GM20431 (cell line): Measurements from ENCODE around the gene TSPAN3.

Experiments used
- in situ Hi-C: fragments of 300-500 bp; cut with MseI, MboI; formaldehyde crosslinking; loops from one replicate; pipeline ENCODE4 v1.15.0; 2020; ENCODE audit warnings: low sequenced_read_pairs; ENCODE audit not compliant: unreplicated experiment

The TSPAN3 gene

DNA sequence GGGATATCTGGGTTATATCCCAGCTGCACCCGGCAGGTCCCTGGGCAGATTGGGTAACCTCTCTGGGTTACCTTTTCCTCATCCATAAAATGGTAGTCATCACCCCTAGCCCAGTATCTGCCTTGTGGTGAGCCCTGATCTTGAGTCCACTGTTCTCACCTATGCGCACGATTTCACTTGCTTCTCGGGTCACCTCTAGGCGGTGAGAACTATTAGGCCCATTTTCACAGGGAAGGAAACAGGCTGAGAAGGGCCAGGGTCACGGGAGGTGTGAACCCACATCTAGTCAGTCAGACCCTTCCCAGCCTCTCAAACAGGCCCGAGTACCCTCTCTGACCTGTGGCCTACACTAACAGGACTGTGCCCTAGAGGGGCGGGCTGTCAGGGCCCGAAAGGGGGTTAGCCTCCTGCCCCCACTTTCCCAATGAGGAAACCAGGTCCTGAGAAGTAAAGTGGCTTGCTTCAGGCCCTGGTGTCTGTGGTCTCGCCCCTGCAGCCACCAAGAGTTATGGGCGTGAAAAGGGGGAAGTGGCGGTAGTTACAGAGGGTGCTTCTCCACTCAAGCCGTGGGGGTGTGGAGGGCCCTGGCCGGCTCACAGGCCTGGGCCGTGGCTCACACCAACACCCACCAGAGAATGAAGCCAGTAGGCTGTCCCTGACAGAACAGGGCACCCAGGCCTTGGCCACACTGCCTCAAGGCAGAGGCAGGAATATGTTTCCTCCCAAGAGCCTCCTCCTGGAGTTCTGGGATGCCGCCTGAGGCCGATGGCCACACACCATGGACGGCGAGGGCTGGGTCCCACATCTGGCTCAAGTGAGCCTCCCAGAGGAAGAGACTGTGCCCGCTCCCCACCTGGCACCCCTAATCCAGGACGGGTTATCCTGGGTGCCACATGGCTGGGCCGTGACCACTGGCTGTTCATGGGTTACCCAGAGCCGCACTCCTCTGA, 56.5 kb downstream of the TSPAN3 start:
- in situ Hi-C loops = no loop called here

DNA sequence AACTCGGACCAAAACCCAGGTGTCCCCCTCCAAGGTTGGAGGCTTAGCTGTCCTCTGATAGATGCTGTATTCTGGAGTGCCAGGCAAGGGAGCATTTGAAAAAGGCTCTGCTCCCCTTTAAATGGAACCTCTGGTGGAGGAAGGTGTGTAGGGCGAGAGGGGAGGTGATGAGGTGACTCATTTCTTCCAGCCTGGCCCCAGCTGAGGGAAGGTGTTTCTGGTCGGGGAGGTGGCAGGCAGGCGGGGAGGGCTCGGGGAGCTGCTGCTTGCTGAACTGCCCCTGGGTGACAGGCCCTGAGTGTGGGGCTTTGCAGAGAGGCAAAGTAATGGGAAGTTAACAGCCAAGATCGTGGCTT, 57.2 kb downstream of the TSPAN3 start:
- in situ Hi-C loops = no loop called here

DNA sequence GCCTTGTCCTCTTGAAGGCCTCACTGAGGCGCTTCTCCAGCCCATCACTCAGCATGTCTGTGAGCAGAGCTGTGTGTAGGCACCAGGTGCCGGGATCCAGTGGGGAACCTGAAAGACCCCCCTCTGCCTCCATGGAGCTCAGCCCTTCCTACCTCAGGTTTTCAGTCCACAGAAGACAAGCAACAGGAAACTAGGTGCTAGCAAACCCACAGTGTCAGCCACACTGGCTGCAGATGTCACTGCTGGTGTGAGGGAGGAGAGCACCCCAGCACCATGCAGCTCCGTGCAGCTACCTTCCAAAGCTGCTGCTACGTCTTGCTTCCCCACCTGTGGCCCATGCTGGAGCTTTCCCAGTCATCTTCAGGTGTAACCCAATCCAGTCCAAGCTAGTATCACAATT, 58.0 kb downstream of the TSPAN3 start:
- in situ Hi-C loops = no loop called here

DNA sequence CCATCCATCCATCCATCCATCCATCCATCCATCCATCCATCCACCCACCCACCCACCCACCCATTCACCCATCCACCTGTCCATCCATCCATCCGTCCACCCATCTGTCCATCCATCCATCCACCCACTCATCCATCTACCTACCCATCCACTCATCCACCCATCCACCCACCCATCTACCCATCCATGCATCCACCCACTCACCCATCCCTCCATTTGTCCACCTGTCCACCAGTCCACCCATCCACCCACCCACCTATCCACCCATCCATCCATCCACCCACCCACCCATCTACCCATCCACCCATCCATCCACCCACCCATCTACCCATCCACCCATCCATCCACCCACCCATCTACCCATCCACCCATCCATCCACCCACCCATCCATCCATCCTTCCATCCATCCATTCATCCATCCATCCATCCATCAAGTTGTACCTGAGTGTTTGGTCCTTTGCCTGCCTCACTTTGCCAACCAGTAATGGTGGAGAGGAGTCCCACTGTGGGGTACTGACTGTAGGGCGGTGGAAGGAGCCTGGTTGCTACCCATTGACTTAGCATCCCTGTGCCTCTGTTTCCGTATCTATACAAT, 58.7 kb downstream of the TSPAN3 start:
- in situ Hi-C loops = no loop called here

DNA sequence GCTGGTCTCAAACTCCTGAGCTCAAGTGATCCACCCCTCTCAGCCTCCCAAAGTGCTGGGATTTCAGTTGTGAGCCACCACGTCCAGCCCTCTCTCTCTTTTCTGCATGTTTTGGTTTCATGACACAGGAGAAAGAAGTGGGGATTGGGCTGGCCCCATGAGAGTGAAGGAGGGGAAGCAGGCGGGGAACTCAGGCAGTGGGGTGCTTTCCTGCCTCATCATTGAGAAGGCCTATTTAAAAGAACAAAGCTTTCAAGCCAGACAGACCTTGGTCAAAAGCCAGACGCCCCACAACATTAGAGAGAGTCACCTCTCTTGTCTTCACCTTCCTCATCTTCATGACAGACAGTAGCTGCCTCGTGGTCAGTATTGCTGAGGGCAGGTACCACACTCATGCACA, 60.1 kb downstream of the TSPAN3 start:
- in situ Hi-C loops = no loop called here

DNA sequence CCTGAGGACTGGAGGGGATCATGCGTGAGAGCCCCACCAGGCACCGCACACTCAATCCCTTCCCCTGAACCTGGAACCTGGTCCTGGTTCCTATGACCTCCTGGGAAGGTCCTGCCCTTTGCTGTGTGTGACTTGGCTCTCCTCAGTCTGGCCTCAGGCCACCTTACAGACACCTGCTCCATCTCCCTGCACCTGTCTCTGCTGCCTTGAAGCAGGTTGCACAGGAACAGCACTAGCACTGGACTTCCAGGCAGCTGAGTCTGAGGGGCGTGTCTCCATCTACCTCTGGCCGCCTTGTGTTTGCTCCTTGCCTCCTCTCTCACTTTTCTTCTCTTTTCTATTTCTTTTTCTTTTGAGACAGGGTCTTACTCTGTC, 60.6 kb downstream of the TSPAN3 start:
- in situ Hi-C loops = no loop called here

DNA sequence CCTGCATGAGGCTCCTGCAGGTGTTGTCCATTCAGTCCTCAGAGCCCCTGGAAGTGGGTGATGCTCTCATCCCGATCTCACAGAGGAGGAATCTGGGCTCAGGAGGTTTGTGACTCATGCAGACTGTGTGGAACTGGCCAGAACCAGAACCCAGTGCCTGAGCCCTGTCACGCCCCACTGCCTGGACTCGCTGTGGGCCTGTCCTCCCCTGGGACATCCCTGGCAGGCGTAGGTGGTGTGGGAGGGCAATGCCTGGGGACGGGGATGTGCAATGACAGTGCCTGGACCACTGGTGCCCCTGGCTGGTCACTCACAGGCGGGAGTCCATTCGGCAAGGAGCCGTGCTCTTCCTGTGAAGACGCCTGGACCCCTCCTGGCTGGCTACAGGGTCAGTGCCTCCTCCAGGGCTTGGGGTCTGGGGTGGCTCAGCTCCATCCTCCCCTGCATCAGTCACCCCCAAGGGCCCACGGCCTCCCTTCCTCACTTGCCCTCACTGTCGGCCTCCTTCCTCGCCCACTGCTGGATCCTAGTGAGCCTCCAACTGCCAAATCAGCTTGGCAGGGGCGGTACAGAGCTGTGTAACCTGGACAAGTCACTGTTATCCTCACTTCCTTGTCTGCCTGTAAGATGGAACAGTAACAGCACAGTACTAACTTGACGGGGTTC, 61.1 kb downstream of the TSPAN3 start:
- in situ Hi-C loops = no loop called here

DNA sequence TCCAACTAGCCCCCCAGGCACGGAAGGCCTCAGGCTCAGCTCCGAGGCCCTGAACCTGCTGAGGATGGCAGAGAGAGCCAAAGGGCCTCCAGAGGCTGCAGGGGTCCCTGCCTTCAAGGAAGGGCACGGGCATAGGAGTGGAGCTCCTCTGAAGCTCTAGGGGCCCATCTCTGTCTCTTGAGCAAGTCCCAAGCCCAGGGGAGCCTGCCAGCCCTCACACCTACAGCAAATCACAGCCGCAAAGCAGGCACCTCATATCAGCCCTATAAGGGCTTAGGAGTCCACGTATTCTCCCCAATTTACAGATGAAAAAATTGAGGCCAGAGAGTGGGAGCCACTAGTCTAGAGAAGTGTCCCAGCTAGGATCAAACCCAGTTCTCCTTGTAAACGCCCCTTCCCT, 61.7 kb downstream of the TSPAN3 start:
- in situ Hi-C loops = no loop called here

DNA sequence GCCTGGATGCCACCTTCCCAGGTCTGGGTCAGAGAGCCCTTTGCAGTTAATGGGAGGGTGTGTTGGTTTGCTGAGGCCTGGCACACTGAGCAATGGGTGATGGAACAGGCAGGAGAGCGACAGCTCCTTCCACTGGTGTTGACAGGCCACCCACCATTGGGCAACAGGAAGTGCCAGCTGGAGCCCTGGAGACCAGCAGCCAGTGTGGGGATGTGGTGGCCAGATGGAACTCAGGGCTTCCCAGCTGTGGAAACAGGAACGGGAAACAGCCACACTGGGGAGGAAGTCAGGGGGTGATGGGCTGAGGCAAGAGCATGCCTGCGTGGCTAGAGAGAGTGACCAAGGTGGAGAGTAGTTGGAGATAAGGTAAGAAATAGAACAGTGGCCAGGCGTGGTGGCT, 66.7 kb downstream of the TSPAN3 start:
- in situ Hi-C loops = no loop called here

DNA sequence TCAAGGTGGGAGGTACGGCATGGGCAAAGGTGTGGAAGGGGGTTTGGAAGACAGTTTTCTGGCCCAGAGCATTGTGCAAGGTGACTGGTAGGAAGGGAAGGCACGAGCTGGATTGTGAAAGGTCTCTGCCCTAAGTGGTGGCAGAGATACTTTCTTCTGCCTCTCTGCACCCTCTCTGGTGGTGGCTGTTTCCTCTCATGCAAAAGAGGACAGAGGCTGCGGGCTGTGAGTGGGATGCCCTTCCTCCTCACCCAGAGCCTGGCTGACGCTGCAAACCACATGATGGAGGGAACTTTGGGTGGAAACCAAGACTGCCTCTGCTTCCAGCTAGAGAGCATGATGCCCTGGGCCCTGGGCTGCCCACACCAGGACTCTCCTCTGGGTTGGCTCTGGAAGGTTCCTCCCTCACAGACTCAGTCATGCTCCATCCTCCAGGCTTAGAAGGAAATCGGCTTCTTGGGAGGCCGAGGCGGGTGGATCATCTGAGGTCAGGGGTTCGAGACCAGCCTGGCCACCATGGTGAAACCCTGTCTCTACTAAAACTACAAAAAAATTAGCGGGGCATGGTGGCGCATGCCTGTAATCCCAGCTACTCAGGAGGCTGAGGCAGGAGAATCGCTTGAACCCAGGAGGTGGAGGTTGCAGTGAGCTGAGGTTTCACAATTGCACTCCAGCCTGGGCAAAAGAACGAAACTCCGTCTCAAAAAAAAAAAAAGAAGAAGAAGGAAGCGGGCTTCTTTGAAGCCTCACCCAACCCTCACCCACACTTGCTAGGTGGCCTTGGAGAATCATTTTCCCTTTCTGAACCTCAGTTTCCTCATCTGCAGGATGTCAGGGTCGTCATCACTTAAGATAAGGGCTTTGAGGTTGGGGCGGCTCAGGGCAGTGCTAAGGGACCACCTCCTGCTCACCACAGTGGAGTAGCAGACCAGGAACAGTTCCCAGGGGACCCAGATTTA, 67.7 kb downstream of the TSPAN3 start:
- in situ Hi-C loops = no loop called here

DNA sequence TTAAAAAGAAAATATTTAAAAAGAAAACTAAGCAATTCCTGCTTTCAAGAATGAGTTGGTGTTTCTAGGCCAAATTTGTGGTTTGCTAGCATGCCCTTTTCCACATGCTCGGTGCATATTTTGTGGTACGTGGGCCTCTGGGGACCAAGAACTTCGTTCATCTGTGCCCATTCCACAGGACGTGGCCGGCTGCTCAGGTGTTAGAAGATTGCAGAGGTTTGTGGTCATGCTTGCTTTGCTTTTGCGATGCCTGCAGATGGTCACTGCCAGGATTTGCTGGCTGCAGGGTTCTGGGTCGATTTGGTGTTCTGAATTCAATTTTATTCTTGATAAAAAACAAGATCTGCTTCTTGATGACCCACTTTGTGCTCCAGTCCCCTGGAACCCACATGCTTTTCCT, 68.5 kb downstream of the TSPAN3 start:
- in situ Hi-C loops = no loop called here

DNA sequence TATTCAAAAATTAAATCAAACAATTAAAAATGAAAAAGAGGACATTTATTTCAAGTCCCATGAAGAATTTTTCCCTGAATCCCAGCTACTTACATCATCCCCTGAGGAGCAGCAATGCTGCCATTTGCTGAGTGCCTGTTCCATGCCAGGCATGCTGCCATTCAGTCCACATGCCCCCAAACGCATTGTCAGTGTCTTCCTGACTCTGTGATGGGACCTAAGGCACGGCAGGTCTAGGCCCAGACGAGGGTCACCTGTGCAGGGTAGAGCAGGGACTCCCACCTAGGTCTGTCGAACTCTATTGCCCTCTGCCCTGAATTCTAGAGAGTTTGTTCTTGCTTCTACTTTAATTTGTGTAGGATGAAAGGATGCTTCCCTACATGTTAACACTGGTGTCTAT, 68.9 kb downstream of the TSPAN3 start:
- in situ Hi-C loops = no loop called here

DNA sequence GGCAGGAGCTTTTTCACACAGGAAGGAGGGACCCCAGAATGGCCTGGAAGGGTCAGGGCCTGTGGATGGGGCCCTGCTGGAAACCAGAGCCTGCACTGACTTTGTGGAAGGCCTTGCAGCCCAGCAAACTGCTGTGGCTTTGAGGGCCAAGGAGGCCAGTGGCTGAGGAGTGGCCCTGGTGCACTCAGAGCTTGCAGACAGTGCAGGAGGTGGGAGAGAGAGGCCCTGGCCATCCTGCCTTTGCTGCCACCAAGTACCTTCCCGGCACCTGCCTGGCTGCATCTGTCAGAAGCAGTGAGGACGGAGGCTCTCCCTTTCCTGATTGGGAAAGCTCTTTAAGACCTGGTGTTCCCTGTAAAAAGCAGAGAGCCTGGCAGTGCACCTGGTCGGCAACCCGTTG, 69.6 kb downstream of the TSPAN3 start:
- in situ Hi-C loops = no loop called here

DNA sequence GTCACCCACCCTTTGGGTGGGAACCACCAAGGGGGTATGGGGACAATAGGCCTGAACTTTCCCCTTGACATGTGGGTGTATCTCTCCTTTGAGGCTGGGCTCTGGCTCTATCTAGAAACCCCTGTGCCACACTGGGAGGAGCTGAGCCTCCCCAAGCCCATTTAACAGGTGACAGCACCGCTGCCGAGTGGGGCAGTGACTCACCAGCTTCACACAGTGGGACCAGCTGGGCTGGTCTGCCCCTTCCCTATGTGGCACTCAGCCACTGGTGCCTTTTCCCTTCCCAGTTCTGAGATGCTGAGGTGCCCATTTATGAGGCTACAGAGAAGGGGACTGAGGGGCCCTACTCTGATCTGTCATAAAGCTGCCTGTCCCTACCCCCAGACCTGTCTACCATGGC, 70.9 kb downstream of the TSPAN3 start:
- in situ Hi-C loops = no loop called here

DNA sequence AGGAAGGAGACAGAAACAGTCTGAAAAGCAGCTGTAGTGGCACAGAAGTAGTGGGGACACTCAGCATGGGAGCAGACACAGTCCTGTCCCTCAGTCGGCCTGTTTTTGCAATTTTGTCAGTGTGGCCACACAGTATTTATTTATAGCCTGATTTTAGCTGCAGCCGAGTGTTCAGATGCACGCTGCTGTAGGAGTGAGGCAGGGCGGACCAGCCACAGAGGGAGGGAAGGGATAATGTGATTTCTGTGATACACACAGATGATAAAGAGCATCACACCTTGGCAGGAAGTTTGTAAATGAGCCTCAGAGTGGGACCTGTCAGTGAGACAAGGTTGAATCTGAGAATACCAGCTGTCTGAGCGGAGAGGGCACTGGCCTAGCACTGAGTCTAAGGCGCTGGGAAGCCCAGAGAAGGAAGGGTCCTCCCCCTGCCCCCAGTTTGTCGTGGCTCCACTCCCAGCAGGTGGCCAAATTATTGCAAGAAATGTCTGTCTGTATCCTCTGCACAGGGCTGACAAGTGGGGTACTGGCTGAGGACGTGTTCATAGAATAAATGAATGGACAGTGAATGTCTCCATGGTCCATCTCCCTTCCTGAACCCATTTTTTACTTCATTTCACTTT, 72.1 kb downstream of the TSPAN3 start:
- in situ Hi-C loops = no loop called here

DNA sequence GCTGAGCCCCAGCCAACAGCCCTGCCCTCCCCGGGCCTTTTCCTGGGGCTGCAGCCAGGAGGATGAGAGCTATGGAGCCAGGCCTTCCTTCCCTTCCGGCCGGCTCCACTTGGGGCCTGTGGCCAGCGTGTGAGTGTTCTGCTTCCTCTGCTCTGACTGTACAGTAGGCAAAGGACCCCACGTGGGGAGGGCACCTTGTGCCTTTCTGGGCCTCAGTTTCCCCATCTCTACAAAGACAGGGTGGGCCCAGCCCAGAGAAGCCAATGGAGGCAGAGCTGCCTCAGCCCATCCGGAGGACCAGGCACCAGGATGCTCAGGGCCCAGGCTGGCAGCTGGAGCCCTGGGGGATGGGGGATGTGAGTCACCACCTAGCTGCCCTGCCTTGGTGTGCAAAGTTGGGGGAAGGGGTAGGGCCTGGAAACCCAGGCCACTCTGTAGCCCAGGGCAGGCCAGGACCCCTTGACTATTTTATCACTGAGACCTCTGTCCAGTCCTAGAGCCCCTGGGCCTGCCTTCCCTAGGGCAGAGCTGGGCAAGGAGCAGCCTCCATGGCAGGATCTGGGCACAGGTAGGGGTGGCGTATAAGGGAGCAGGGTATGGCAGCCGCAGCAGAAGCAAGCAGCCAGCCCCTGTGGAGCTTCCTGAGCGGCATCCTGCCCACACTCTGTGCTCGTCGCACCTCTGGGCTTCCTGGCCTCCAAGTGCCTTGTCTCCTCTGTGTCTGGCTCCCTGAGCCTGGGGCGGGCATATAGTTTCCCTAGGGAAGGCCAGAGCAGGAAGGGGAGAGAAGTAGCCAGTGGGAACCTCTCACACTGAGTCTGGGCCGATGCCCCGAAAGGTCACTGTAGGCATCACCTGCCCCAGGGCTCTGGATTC, 74.1 kb downstream of the TSPAN3 start:
- in situ Hi-C loops = no loop called here

DNA sequence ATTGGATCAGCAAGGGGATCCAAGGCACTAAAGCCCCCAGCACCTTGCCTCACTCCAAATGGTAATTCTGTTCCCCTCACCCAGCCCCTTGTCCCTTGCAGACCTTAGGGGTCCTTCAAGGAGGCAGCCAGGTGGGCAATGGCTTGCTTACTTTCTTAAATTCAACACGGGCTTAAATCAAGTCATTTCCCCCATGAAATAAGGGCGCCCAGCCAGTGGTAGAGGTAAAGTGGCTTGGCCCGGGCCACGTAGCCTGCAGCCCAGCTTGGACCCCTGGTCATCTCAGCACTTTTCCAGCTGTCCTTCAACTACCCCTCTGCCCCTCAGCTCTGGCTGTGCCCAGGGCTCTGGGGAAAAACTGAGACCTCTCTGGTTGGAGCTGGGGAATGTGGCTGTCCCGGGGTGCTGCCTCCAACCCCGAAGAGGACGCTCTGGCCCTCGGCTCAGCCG, 74.8 kb downstream of the TSPAN3 start:
- in situ Hi-C loops = no loop called here

DNA sequence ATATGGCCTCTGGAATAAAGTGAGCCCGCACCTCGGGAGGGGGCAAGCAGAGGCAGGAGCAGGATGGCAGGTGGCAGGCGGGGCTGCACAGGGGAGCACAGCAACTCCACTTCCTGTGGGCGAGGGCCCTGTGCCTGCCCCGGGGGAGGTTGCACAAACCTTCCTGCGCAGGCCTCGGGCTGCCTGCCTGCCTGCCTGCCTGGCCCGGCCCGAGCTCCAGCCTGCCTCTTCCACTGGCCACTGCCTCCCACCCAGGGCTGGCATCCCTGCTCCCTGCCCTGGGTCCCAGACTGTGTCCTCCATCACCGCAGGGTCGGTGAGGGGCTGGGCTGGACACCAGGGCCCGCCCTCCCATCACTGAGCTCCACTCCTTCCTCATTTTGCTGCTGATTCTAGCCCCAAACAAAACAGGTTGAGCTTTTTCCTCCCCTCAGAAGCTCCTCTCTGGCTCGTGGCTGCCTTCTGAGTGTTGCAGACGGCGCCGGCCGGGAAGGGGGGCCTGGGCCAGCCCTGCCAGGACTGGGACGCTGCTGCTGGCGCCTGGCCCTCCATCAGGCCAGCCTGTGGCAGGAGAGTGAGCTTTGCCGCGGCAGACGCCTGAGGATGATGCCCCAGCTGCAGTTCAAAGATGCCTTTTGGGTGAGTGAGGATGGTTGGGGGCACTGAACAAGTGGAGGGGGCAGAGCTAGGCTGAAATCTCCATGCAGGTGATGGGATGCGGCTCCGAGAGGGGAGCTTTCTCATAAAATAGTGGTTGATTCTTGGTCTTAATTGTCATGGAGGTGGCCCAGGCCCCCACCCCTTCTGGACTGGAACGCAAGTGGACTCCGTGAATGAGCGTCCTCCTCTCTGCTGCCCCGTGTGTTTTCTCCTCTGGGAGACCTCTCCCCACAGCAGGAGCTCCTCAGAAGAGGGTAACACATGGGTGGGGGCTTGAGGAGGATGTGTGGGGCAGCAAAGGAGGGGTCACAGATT, 75.7 kb downstream of the TSPAN3 start, which contains the start of gene PSTPIP1:
Gene PSTPIP1 (plus strand): TSS at position 156 of the 975 bp plus-strand sequence. CDS start 448 bp downstream, at position 604.
- in situ Hi-C loops = no loop called here
